Measurements from ENCODE around the gene ANKRD63.
A peak's percentile ranks its signal among the peaks of the same experiment; 100 is the strongest.

The ANKRD63 gene, protein sequence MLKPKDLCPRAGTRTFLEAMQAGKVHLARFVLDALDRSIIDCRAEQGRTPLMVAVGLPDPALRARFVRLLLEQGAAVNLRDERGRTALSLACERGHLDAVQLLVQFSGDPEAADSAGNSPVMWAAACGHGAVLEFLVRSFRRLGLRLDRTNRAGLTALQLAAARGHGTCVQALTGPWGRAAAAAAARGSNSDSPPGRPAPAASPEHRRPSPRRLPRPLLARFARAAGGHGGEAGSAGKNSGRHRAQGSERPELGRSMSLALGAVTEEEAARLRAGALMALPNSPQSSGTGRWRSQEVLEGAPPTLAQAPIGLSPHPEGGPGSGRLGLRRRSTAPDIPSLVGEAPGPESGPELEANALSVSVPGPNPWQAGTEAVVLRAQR

DNA sequence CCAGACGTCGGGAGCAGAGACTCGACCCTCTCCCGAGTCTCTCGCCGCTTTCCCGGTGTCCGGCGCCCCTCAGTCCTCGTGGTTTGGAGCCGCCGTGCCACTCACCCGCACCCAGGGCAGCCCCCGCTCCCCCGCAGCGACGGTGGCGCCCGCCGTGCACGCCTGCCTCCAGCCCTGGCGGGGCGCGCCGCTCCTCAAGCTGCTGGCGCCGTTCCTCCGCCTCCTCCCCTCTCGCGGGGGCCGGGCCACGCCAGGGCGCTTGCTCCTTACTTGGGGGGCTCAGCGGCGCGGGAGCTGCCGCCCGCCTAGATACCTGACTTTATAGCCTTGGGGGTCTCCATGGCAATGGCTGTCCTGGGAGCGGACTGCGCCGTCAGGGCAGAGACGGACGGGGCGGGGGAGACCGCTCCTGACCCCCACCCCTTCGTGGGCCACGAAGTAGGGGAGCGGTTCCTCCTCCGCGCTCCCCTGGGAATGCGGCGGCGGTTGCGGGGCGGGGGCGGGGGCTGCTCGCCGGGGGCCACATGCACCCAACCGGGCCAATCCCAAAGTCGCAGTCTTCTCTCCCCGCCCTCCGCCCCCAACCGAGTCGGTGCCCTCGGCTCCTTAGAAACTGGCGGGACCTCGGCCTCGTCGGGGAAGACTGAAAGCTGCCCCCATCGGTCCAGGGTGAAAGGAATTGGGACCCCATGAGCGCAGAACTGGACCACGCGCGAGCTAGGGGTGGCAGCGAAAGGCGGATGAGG is at the start of gene ANKRD63:
TSS of gene ANKRD63 (minus strand) at position 196 of the 746 bp plus-strand sequence. CDS start 478 bp downstream, outside the sequence.
- DNase-seq: no peak

- DNase-seq: no peak
Observed at GRCh38 chr15:40332113-40332781, 49.4 kb upstream of the ANKRD63 start.

DNA sequence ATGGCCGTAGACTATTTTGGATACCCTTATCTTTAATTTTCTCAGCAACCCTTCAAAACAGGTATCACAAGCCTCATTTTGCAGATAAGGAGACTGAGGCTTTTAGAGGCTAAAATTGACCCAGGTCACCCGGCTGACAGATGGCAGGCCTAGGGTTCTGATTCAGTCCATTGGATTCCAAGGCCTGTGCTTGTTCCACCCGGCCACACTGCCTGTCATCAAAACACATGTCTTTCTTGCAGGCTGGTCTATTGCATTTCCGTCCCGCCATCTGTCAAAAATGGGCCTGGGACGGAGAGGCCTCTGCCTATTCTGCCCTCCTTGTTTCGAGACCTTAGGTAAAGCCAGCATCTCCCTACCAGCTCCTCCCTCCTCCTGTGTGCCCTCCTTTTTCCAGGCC is 48.8 kb upstream of the ANKRD63 start:
- DNase-seq: no peak

- DNase-seq: no peak
Observed at GRCh38 chr15:40331026-40331425, 48.2 kb upstream of the ANKRD63 start.

DNA sequence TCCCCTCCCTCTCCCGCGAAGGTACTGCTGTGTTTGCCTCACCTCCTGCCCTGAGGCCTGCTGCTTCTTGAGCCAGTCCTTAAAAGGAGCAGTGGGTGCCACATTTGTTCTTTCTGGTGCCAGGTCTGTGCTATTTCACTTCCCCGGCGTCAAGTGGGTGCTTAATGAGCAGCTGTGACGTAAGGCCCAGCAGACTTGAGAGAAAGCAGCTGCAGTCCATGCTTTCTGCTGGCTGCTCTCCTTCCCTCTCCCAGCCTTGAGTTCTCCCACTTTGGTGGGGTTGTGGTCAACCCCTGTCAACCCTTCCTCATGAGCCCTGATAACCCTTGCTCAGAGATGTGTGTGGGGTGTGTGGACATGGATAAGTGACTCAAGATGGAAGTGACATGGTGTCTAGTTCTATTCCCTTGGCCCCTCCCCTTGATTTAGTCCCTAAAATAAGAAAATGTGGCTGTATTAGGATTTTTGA is 47.5 kb upstream of the ANKRD63 start:
- no peak for DNase-seq

DNA sequence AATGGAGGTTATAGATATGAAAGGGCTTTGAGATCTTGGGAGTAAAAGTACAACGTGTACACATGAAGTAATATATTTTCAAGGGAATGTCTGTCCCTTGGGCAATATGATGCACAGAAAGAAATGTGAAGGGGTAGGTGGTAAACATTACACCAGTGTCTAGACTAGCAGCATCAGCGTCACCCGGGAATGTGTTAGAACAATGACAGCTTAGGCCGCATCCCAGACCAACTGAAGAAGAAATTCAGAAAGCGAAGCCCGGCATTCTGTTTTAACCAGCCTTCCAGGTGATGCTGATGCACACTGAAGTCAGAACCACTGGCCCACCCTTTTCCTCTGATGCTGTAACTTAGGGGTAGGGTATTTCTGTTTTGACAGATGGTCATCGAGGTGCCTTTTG is 46.9 kb upstream of the ANKRD63 start:
- no peak for DNase-seq

GRCh38 chr15:40328751-40329150 is 45.9 kb upstream of the ANKRD63 start:
- no peak for DNase-seq

GRCh38 chr15:40328176-40328575 is 45.3 kb upstream of the ANKRD63 start:
- no peak for DNase-seq

DNA sequence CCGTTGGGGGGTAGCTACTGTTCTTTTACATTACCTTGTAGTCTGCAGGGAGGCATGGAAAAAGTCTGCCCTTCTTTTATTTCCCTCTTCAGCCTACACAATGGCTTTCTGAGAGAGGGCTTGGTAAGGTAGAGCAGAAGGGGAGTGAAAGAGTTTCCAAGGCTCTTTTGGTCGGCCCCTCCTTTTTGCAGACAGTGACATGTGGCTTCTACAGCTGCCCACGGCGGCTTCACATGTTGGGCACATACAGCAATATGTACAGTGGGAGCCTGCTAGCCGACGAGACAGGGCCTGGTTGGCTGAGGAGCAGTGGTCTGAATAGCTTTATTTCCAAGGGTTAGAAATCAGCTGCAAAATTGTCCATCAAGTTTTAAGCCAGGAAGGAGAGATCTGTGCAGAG is 44.6 kb upstream of the ANKRD63 start:
- no peak for DNase-seq

DNA sequence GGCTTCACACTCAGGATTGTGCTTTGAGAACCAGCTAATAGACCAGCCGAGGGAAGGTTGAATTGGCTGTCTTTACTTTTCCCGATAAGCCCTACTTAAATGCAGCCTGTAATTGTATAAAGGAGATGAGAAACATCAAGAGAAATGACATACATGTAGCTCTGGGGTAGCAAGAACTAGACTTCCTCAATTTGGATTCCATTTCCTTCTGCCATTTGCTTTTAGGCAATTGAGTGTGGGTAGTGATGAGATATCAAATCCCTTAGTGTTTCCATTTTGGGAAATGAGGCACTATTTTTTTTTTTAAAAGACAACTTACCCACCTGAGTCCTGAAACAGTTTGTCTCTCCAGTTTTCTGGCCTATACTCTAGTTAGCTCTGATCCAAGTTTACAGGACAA is 42.8 kb upstream of the ANKRD63 start:
- no peak for DNase-seq

- no peak for DNase-seq
Observed at GRCh38 chr15:40325188-40325587, 42.3 kb upstream of the ANKRD63 start.

GRCh38 chr15:40323953-40324937 is 41.4 kb upstream of the ANKRD63 start:
- no peak for DNase-seq

DNA sequence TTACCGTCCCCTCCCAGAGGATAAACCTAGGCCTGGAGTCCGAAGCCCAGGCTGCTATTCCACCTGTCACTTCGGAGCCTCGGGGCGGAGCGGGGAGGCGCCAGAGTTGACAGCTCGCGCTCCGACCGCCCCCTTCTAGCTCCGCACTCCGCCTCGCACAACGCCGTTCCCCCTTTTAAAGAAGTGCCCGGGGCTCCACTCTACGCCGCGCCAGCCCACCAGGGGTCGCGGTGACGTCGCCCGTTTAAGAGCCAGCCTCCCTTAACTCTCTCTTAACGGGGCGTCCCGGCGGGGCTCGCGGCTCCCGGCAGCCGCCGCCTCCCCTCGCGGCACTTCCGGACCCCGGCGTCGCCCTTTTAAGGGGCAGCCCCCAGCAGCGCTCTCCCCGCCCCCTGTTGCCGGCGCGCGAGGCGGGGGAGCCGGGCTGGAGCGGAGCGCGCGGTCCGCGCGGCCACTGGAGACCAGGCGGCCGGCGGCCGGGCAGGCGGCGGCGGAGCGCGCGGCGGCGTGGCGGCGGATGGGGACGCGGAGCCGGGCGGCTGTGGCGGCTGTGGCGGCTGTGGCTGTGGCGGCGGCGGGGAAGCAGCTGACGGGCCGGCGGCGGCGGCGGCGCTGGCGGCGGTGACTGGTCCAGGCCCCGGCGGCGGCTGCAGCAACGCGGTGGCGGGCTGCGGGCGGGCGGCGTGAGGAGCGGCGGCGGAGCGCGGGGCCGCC is 40.5 kb upstream of the ANKRD63 start, which contains the start of gene INAFM2:
TSS of gene INAFM2 (plus strand) at position 454 of the 714 bp plus-strand sequence. CDS start 364 bp downstream, outside the sequence.
- peak; percentile 42 for DNase-seq

DNA sequence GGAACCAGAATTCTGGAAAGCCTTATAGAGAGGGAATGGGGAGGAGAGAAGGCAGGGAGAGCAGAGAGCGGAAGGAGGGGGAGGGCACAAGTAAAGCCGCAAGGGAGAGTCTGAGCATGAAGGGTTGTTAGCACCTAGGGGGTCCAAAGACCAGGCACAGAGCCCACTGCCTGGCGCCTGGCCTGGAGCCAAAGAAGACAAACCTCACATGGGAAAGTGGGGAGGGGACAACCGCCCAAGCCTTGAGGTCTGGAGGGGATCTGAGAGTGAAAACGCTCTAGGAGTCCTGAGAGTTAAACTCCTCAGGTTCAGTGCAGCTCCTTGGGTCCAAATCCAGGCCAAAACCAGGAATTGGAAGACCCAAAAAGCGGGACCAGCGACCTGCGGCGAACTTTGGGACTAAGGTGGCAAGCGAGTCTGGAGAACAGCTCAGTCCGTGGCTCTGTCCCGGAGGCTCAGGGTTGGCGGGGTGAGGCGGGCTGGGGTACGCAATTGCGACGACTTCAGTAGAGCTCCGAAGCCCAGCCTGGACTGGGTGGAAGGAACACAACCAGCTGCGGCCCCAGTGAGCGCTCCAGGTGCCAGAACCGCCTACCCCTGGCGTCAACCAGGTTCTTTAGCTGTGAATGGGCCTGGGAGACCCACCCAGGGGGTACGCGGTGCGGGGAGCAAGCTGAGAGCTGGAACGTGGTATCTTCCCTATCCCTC is 39.8 kb upstream of the ANKRD63 start:
- DNase-seq: no peak

DNA sequence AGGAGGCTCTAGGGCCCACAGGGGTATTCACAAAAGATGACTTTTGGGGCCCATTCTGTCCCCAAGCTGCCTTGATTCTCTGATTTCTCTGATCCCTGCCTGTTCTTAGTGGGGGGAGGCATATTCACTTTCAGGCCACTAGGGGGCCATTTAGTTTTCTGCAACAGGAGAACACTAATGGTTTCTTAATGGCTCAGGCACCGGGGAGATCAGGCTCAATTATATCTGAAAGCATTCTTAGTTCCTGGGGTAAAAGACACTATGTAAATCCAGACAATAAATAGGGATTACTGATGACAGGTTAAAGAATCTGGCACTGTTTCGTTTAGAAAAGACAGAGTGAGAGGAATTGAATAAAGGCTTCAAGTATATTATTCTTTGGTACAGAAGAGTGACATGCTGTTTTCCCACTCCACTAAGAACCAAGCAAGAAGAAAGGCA is 38.1 kb upstream of the ANKRD63 start:
- DNase-seq: no peak

- DNase-seq: no peak
Observed at GRCh38 chr15:40320409-40320808, 37.5 kb upstream of the ANKRD63 start.

DNA sequence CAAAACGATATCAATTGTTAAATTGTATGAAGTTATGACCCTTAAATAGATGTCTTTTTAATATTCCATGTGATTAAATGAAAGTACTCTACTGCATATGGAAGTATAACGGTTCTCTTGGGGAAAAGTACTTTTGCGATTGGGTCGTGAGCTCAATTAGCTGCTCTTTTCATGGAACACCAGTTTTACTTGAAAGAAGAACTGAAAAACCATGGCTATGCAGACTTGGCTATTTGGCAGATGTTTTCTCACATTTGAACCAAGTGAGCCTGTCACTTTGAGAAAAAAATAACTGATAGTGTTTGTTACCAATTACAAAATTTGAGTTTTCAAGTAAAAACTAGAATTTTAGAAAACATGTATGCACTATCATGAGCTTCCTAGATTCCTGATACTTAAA is 34.7 kb upstream of the ANKRD63 start:
- no peak for DNase-seq

DNA sequence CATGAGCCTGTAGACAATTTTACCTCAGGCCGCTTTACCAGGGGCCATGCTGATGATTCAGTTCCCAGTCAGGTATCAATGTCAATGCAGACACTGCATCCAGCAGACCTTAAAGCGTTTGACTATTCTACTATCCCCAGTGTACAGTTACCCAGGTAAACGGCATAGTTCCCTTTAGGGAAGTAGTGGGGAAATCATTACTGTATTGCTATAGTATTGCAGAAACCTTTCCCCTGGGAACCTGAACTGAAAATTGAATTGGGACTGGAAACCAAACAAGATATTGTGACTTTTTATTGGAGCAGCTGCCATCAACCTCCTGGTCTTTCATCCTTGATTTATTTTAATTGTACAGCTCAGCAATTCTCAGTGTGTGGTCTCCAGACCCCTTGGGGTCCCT is 34.1 kb upstream of the ANKRD63 start:
- no peak for DNase-seq

DNA sequence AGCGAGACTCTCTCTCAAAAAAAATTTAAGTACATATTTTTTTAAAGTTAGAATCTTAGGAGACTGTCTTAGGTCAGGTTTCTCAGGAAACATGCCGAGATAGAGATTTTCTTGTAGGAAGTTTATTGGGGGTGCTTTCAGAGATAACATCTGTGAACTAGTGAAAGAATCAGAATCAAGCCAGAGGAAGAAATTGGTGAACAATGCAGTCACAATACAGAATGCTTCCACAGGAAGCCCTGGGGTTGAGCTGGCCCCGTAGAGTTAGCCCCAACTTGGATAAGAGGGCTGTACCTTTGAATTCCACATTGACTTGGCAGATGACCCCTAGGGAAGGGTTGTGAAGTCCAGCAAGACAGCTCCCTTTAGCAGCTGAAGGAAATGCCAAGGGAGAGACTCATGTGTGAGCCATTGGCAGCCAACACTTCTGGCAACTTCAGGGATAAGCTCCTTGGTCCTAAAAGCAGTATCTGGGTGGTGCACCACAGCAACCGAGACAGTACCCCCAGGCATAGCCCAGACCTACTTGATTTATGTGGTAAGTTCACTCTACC is 31.9 kb upstream of the ANKRD63 start:
- DNase-seq: no peak
